Esophagus squamous epithelium (tissue), 4 donors: ENCODE results near the gene GRIK1.

Source experiments
- POLR2A ChIP-seq, 4 donors: fragments of 450-650 bp; IDR thresholded peaks; one replicate each; pipeline ENCODE4 v1.6.1; 2017; ENCODE audit warnings: antibody characterized with exemption in 4 of 4, mild to moderate bottlenecking in 4 of 4, moderate library complexity in 3 of 4
- TF ChIP-seq, protein P1 (sequence below), 6 experiments: fragments of 450-650 bp in 4 of 6; fragments of 200-600 bp in 2 of 6; sonication (generic) in 2 of 6; IDR thresholded peaks; one replicate each; pipeline ENCODE4 v1.5.1; 2016 to 2019; ENCODE audit warnings: antibody characterized with exemption in 6 of 6, mild to moderate bottlenecking in 4 of 6, moderate library complexity in 4 of 6

DNA sequence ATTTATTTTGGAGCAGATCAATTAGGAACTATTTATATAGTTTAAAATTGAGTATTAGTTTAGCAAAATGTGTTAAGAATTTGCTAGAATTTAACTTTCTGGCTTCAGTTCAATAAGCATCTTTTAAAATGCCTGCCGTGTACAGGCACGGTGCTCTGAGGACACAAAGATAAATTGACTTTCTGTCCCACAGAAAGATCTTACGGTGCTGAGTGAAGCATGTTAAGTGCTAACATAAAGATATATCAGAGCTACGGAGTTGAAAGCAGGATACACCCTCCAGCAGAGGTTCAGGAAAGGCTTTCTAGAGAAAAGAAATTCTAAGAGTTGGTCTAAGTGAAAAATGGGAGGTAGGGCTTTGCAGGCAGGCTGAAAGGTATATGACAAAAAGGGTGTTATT lies 305.4 kb downstream of the GRIK1 start:
- TF ChIP-seq POLR2A (IDR thresholded peaks at IDR 0.05): no peak
- TF ChIP-seq, protein P1, sequence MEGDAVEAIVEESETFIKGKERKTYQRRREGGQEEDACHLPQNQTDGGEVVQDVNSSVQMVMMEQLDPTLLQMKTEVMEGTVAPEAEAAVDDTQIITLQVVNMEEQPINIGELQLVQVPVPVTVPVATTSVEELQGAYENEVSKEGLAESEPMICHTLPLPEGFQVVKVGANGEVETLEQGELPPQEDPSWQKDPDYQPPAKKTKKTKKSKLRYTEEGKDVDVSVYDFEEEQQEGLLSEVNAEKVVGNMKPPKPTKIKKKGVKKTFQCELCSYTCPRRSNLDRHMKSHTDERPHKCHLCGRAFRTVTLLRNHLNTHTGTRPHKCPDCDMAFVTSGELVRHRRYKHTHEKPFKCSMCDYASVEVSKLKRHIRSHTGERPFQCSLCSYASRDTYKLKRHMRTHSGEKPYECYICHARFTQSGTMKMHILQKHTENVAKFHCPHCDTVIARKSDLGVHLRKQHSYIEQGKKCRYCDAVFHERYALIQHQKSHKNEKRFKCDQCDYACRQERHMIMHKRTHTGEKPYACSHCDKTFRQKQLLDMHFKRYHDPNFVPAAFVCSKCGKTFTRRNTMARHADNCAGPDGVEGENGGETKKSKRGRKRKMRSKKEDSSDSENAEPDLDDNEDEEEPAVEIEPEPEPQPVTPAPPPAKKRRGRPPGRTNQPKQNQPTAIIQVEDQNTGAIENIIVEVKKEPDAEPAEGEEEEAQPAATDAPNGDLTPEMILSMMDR (IDR thresholded peaks at IDR 0.05): no peak
